HepG2 (cell line): ENCODE measurements around the gene MYLK3. TPM values are rescaled to one million over a fixed set of nuclear protein-coding genes. Genes with fewer than 3 reads are reported as not detected.
A peak's percentile ranks its signal among the peaks of the same experiment; 100 is the strongest.

ENCODE experiments used
- AKAP8 ChIP-seq: sonication (generic); formaldehyde crosslinking; IDR thresholded peaks from 2 replicates; pipeline ENCODE4 v1.5.1; 2020; ENCODE audit warnings: mild to moderate bottlenecking, missing genetic modification reagents
- CCAR2 ChIP-seq: fragments of 200-400 bp; formaldehyde crosslinking; optimal IDR thresholded peaks from 2 replicates; pipeline ENCODE3; 2018; ENCODE audit warnings: low read depth, mild to moderate bottlenecking, low read length, moderate library complexity
- EEA1 ChIP-seq: sonication (generic); formaldehyde crosslinking; IDR thresholded peaks from 2 replicates; pipeline ENCODE4 v1.5.1; 2020; ENCODE audit warnings: mild to moderate bottlenecking, missing genetic modification reagents, borderline replicate concordance
- GTF2F1 ChIP-seq: fragments of 150-350 bp; IDR thresholded peaks from 2 replicates; pipeline ENCODE4 v1.6.1; 2014; ENCODE audit warnings: low read length
- HDAC1 ChIP-seq: sonication (generic); formaldehyde crosslinking; IDR thresholded peaks from 2 replicates; pipeline ENCODE4 v1.5.1; 2020; ENCODE audit warnings: mild to moderate bottlenecking, missing genetic modification reagents
- HNF1B ChIP-seq: sonication (generic); formaldehyde crosslinking; IDR thresholded peaks from 2 replicates; pipeline ENCODE4 v1.5.1; 2020; ENCODE audit warnings: mild to moderate bottlenecking, moderate library complexity, missing genetic modification reagents
- HNF4G ChIP-seq, 2 experiments: sonication (generic) in 1 of 2; formaldehyde crosslinking in 1 of 2; IDR thresholded peaks; 2 replicates each; pipeline versions ENCODE4 v1.4.0 to v1.6.1; 2011 to 2020; ENCODE audit warnings: borderline replicate concordance in 2 of 2, low read depth in 2 of 2, mild to moderate bottlenecking in 2 of 2, low read length in 1 of 2, missing genetic modification reagents in 1 of 2, moderate library complexity in 1 of 2
- KIAA2018 ChIP-seq: sonication (generic); formaldehyde crosslinking; IDR thresholded peaks from 2 replicates; pipeline ENCODE4 v1.5.0; 2020; ENCODE audit warnings: mild to moderate bottlenecking, missing genetic modification reagents, borderline replicate concordance
- PCBP1 ChIP-seq: fragments of 200-400 bp; formaldehyde crosslinking; IDR thresholded peaks from 2 replicates; pipeline ENCODE4 v1.6.1; 2017; ENCODE audit warnings: mild to moderate bottlenecking, low read depth, low read length, borderline replicate concordance
- POLR2AphosphoS5 ChIP-seq: IDR thresholded peaks from 2 replicates; pipeline ENCODE4 v1.6.1; 2012; ENCODE audit warnings: low read depth, low read length
- RBAK ChIP-seq: sonication (generic); formaldehyde crosslinking; IDR thresholded peaks from 2 replicates; pipeline ENCODE4 v1.5.1; 2020; ENCODE audit warnings: mild to moderate bottlenecking, missing genetic modification reagents
- REXO4 ChIP-seq: sonication (generic); formaldehyde crosslinking; IDR thresholded peaks from 2 replicates; pipeline ENCODE4 v1.8.0; 2022; ENCODE audit warnings: missing genetic modification reagents, mild to moderate bottlenecking, borderline replicate concordance
- TCF7 ChIP-seq: sonication (generic); IDR thresholded peaks from 2 replicates; pipeline ENCODE4 v1.6.1; 2016; ENCODE audit warnings: antibody characterized with exemption, low read depth
- ZBTB20 ChIP-seq: sonication (generic); formaldehyde crosslinking; IDR thresholded peaks from 2 replicates; pipeline ENCODE4 v1.8.1; 2023; ENCODE audit warnings: missing genetic modification reagents, low read depth, mild to moderate bottlenecking, borderline replicate concordance
- ZNF414 ChIP-seq: sonication (generic); formaldehyde crosslinking; IDR thresholded peaks from 2 replicates; pipeline ENCODE4 v1.5.0; 2020; ENCODE audit warnings: missing genetic modification reagents
- ZNF550 ChIP-seq: sonication (generic); formaldehyde crosslinking; IDR thresholded peaks from 2 replicates; pipeline ENCODE4 v1.4.0; 2020; ENCODE audit warnings: mild to moderate bottlenecking, missing genetic modification reagents, borderline replicate concordance
- ZNF570 ChIP-seq: sonication (generic); formaldehyde crosslinking; IDR thresholded peaks from 2 replicates; pipeline ENCODE4 v1.4.0; 2020; ENCODE audit warnings: mild to moderate bottlenecking, missing genetic modification reagents, borderline replicate concordance
- polyA plus RNA-seq, 8 experiments: library from polyadenylated mRNA; depleted of rRNA in 3 of 8; stranded (reverse) in 7 of 8; unstranded in 1 of 8; fragments of >200 nt; fragmentation: Illumina TruSeq in 4 of 8; extraction: Trizol in 4 of 8; gene quantifications; 2 replicates each; pipeline versions ENCODE4 v1.2.1 to v1.2.3, GENCODE V29; 2011 to 2016; ENCODE audit warnings: low read depth in 4 of 8, missing spikeins in 1 of 8, mixed read lengths in 1 of 8; ENCODE audit not compliant: insufficient read depth in 1 of 8
- total RNA-seq, 5 experiments: library from RNA; depleted of rRNA; stranded (reverse); fragments of >200 nt; fragmentation: Illumina TruSeq; extraction: Trizol; gene quantifications; 2 replicates each; pipeline ENCODE4 v1.2.3, GENCODE V29; 2016; ENCODE audit warnings: low read depth in 1 of 5

Gene MYLK3
- total and polyA plus RNA-seq, 2 of the 13 experiments (the other 11 are each of a cell fraction or from before 2014, with no cell fraction given): 0.04 to 0.18 TPM

GRCh38 chr16:46788891-46789474, 40.8 kb upstream of the MYLK3 start (continued):
- TF ChIP-seq HNF4G (IDR thresholded peaks at IDR 0.05; ENCODE audit: borderline replicate concordance, low read depth, low read length) (no peak), HNF4G (CRISPR knock-in tag; IDR thresholded peaks at IDR 0.05; ENCODE audit: borderline replicate concordance, low read depth) (no peak), REXO4 (no peak), CCAR2 (no peak), GTF2F1 (no peak), POLR2AphosphoS5 (no peak), TCF7 (peak; percentile 70), HNF1B (CRISPR knock-in tag) (no peak), EEA1 (no peak), PCBP1 (0 out of 2 replicates have a peak, but pooled peaks have one; percentile 34), ZNF570 (CRISPR knock-in tag) (no peak), ZBTB20 (CRISPR knock-in tag) (peak; percentile 24; the same call in 1 of the 2 replicates), KIAA2018 (CRISPR knock-in tag) (no peak), RBAK (no peak), ZNF550 (CRISPR knock-in tag) (no peak), AKAP8 (CRISPR knock-in tag) (no peak), ZNF414 (CRISPR knock-in tag) (no peak), HDAC1 (CRISPR knock-in tag) (no peak)
